ENCODE results near the gene ANK2.

Gene ANK2

DNA sequence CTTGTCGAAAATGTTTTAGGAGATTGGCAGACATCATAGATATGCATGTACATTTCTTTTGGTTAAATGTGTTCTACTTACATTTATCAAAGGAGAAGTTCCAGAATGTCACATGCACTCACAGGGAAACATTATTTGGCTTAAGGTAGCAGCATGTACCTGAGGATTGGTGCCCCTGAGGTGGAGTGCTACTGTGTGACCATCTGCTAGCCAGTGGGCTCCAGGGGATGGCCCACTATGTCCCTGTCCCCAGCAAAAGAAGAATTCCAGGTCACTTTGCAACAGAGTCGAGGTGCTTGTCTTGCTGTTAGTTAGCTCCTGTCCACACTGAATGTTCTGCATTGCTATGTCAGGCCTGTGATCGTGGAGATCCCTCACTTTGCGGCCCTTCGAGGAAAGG, 283.2 kb downstream of the ANK2 start:
- Histone ChIP-seq H3K27ac (ENCODE audit: low read length) (no peak overlapping the region), H3K79me2 (ENCODE audit: insufficient read depth, low read length) (no peaks in the 10 kb centered on the region), H4K20me1 (ENCODE audit: insufficient read depth, low read length) (no peaks in the 10 kb centered on the region), H3K36me3 (ENCODE audit: insufficient read depth, low read length) (no peaks in the 10 kb centered on the region), H3K4me2 (ENCODE audit: insufficient read depth, low read length) (no peak overlapping the region), H3K4me3 (ENCODE audit: low read depth in 1 of 2, low read length in 2 of 2) (no peak overlapping the region), H3K9ac (ENCODE audit: low read depth, low read length) (no peak overlapping the region), H3K27me3 (ENCODE audit: insufficient read depth, low read length, poor library complexity) (peaks cover 5% of the 10 kb centered on the region), H3K4me1 (ENCODE audit: insufficient read depth, low read length) (no peaks in the 10 kb centered on the region), H2AFZ (ENCODE audit: low read depth, low read length) (no peak overlapping the region), H3K9me3 (ENCODE audit: insufficient read depth, low read length, severe bottlenecking) (no peaks in the 10 kb centered on the region)
- ATAC-seq (ENCODE audit: insufficient read depth, low read depth) (no peak), DNase-seq (no peak)
- no peak for TF ChIP-seq EZH2 (IDR thresholded peaks at IDR 0.05; ENCODE audit: borderline replicate concordance, low read depth, low read length, severe bottlenecking)
- TF ChIP-seq, protein P1, sequence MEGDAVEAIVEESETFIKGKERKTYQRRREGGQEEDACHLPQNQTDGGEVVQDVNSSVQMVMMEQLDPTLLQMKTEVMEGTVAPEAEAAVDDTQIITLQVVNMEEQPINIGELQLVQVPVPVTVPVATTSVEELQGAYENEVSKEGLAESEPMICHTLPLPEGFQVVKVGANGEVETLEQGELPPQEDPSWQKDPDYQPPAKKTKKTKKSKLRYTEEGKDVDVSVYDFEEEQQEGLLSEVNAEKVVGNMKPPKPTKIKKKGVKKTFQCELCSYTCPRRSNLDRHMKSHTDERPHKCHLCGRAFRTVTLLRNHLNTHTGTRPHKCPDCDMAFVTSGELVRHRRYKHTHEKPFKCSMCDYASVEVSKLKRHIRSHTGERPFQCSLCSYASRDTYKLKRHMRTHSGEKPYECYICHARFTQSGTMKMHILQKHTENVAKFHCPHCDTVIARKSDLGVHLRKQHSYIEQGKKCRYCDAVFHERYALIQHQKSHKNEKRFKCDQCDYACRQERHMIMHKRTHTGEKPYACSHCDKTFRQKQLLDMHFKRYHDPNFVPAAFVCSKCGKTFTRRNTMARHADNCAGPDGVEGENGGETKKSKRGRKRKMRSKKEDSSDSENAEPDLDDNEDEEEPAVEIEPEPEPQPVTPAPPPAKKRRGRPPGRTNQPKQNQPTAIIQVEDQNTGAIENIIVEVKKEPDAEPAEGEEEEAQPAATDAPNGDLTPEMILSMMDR (IDR thresholded peaks at IDR 0.05; ENCODE audit: borderline replicate concordance, extremely low read depth, low read length, poor library complexity, severe bottlenecking), result no peak

DNA sequence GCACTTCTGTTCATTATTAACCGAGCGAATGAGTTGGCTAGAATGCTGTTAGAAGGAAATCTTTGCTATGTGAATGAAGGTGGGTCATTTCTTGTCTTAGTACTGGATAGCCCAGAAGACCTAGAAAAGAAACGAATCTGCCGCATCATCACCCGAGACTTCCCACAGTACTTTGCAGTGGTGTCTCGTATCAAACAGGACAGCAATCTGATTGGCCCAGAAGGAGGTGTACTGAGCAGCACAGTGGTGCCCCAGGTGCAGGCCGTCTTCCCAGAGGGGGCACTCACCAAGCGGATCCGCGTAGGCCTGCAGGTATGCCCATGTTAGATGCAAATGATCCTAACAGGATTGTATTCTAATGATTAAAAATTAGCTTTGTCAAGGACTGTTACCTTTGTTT, 286.3 kb downstream of the ANK2 start:
- ATAC-seq (ENCODE audit: insufficient read depth, low read depth), result no peak
- Histone ChIP-seq H3K27ac (ENCODE audit: low read length) (no peak overlapping the region), H4K20me1 (ENCODE audit: insufficient read depth, low read length) (no peaks in the 10 kb centered on the region), H3K4me1 (ENCODE audit: insufficient read depth, low read length) (no peaks in the 10 kb centered on the region), H3K4me3 (ENCODE audit: low read depth in 1 of 2, low read length in 2 of 2) (no peak overlapping the region), H3K9ac (ENCODE audit: low read depth, low read length) (no peak overlapping the region), H3K79me2 (ENCODE audit: insufficient read depth, low read length) (no peaks in the 10 kb centered on the region), H3K4me2 (ENCODE audit: insufficient read depth, low read length) (no peak overlapping the region), H3K36me3 (ENCODE audit: insufficient read depth, low read length) (no peaks in the 10 kb centered on the region), H2AFZ (ENCODE audit: low read depth, low read length) (no peak overlapping the region), H3K27me3 (ENCODE audit: insufficient read depth, low read length, poor library complexity) (no peaks in the 10 kb centered on the region), H3K9me3 (ENCODE audit: insufficient read depth, low read length, severe bottlenecking) (no peaks in the 10 kb centered on the region)
- DNase-seq, result no peak
- TF ChIP-seq, protein P1 (IDR thresholded peaks at IDR 0.05; ENCODE audit: borderline replicate concordance, extremely low read depth, low read length, poor library complexity, severe bottlenecking), result no peak
- no peak for TF ChIP-seq EZH2 (IDR thresholded peaks at IDR 0.05; ENCODE audit: borderline replicate concordance, low read depth, low read length, severe bottlenecking)

DNA sequence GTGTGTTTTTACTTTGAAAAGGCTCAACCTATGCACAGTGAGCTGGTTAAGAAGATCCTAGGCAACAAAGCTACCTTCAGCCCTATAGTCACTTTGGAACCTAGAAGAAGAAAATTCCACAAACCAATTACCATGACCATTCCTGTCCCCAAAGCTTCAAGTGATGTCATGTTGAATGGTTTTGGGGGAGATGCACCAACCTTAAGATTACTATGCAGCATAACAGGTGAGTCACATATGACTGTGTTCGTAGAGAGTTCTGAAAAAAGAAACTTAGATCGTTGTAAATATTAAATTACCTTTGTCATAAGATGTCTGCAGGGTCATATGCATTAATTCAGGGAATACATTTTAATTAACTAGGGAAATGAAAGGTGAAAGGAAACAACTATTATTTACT, 287.1 kb downstream of the ANK2 start:
- no peak overlapping the region for H2AFZ ChIP-seq (ENCODE audit: low read depth, low read length)
- no peaks in the 10 kb centered on the region for H3K4me1 ChIP-seq (ENCODE audit: insufficient read depth, low read length)
- no peak overlapping the region for H3K27ac ChIP-seq (ENCODE audit: low read length)
- no peak overlapping the region for H3K9ac ChIP-seq (ENCODE audit: low read depth, low read length)
- TF ChIP-seq, protein P1 (IDR thresholded peaks at IDR 0.05; ENCODE audit: borderline replicate concordance, extremely low read depth, low read length, poor library complexity, severe bottlenecking), result no peak
- TF ChIP-seq EZH2 (IDR thresholded peaks at IDR 0.05; ENCODE audit: borderline replicate concordance, low read depth, low read length, severe bottlenecking), result no peak
- H3K79me2 ChIP-seq (ENCODE audit: insufficient read depth, low read length), result no peaks in the 10 kb centered on the region
- no peaks in the 10 kb centered on the region for H3K36me3 ChIP-seq (ENCODE audit: insufficient read depth, low read length)
- no peak overlapping the region for H3K4me2 ChIP-seq (ENCODE audit: insufficient read depth, low read length)
- no peak for ATAC-seq (ENCODE audit: insufficient read depth, low read depth)
- no peaks in the 10 kb centered on the region for H3K27me3 ChIP-seq (ENCODE audit: insufficient read depth, low read length, poor library complexity)
- no peak overlapping the region for H3K4me3 ChIP-seq (ENCODE audit: low read depth in 1 of 2, low read length in 2 of 2)
- no peaks in the 10 kb centered on the region for H4K20me1 ChIP-seq (ENCODE audit: insufficient read depth, low read length)
- no peak for DNase-seq
- no peaks in the 10 kb centered on the region for H3K9me3 ChIP-seq (ENCODE audit: insufficient read depth, low read length, severe bottlenecking)

- no peak overlapping the region for H3K4me2 ChIP-seq (ENCODE audit: insufficient read depth, low read length)
- H3K9ac ChIP-seq (ENCODE audit: low read depth, low read length), result no peak overlapping the region
- ATAC-seq (ENCODE audit: insufficient read depth, low read depth) (no peak), DNase-seq (no peak)
- no peaks in the 10 kb centered on the region for H3K79me2 ChIP-seq (ENCODE audit: insufficient read depth, low read length)
- no peaks in the 10 kb centered on the region for H3K4me1 ChIP-seq (ENCODE audit: insufficient read depth, low read length)
- no peak overlapping the region for H2AFZ ChIP-seq (ENCODE audit: low read depth, low read length)
- H3K27me3 ChIP-seq (ENCODE audit: insufficient read depth, low read length, poor library complexity), result peaks cover 3% of the 10 kb centered on the region
- H3K27ac ChIP-seq (ENCODE audit: low read length), result no peak overlapping the region
- H3K4me3 ChIP-seq (ENCODE audit: low read depth in 1 of 2, low read length in 2 of 2), result no peak overlapping the region
- no peaks in the 10 kb centered on the region for H4K20me1 ChIP-seq (ENCODE audit: insufficient read depth, low read length)
- no peak for TF ChIP-seq EZH2 (IDR thresholded peaks at IDR 0.05; ENCODE audit: borderline replicate concordance, low read depth, low read length, severe bottlenecking)
- TF ChIP-seq, protein P1 (IDR thresholded peaks at IDR 0.05; ENCODE audit: borderline replicate concordance, extremely low read depth, low read length, poor library complexity, severe bottlenecking), result no peak
- no peaks in the 10 kb centered on the region for H3K36me3 ChIP-seq (ENCODE audit: insufficient read depth, low read length)
- no peaks in the 10 kb centered on the region for H3K9me3 ChIP-seq (ENCODE audit: insufficient read depth, low read length, severe bottlenecking)
Measured at GRCh38 chr4:113339430-113339813, 290.0 kb downstream of the ANK2 start.
